ENCODE results near the gene BCL2L14. TPM values are rescaled to one million over a fixed set of nuclear protein-coding genes. Genes with fewer than 3 reads are reported as not detected.

The BCL2L14 gene
- polyA plus RNA-seq, 1 of the 3 experiments (the other 2 are of a cell fraction) = not detected

GRCh38 chr12:12028668-12029402 lies 41.9 kb upstream of the BCL2L14 start:
- WGBS (ENCODE audit: low lambda C conversion rate) = 59% methylated on average over 11 of the region's 11 CpGs
- H4K20me1 ChIP-seq (ENCODE audit: insufficient read depth) = no peaks in the 10 kb centered on the region
- no peak overlapping the region for H3K9ac ChIP-seq
- no peaks in the 10 kb centered on the region for H3K9me3 ChIP-seq
- H2AFZ ChIP-seq (ENCODE audit: low read depth) = no peak overlapping the region
- no peak for TF ChIP-seq GABPA (IDR thresholded peaks at IDR 0.05; ENCODE audit: low read depth)
- TF ChIP-seq NRF1 (IDR thresholded peaks at IDR 0.05; ENCODE audit: low read depth, low read length) = no peak
- TF ChIP-seq NFIC (IDR thresholded peaks at IDR 0.05; ENCODE audit: borderline replicate concordance) = no peak
- no peak for TF ChIP-seq RCOR1 (IDR thresholded peaks at IDR 0.05; ENCODE audit: low read length)
- TF ChIP-seq MXI1 (IDR thresholded peaks at IDR 0.05; ENCODE audit: low read depth, low read length) = no peak
- TF ChIP-seq RAD21 (IDR thresholded peaks at IDR 0.05; ENCODE audit: low read length) = no peak
- no peak for TF ChIP-seq REST (IDR thresholded peaks at IDR 0.05; ENCODE audit: low read depth, low read length)
- no peak for TF ChIP-seq USF2 (IDR thresholded peaks at IDR 0.05; ENCODE audit: borderline replicate concordance, low read depth, low read length)
- no peak for TF ChIP-seq IRF3 (IDR thresholded peaks at IDR 0.05; ENCODE audit: low read depth, low read length)
- no peak for TF ChIP-seq EZH2phosphoT487 (IDR thresholded peaks at IDR 0.05; ENCODE audit: borderline replicate concordance, low read depth)
- TF ChIP-seq CTCF (IDR thresholded peaks at IDR 0.05) = no peak
- no peaks in the 10 kb centered on the region for H3K36me3 ChIP-seq (replicated peaks in 1 of 2; ENCODE audit: control insufficient read depth in 1 of 2, insufficient read depth in 2 of 2, low read length in 1 of 2)
- no peak overlapping the region for H3K4me3 ChIP-seq (ENCODE audit: low read depth in 2 of 2, low read length in 1 of 2)
- no peaks in the 10 kb centered on the region for H3F3A ChIP-seq (replicated peaks; ENCODE audit: insufficient read depth)
- no peaks in the 10 kb centered on the region for H3K9me2 ChIP-seq
- peaks cover 0 to 4% of the 10 kb centered on the region in 2 experiments; a peak in 1 of 4 replicates for H3K4me1 ChIP-seq (ENCODE audit: control insufficient read depth in 1 of 2, insufficient read depth in 2 of 2, low read depth in 1 of 2, low read length in 1 of 2)
- ChIA-PET CTCF (interaction anchor here (10.3 kb wide), 1 partner anchor 446 kb away, joined by 227 read pairs; no protein-coding TSS in a partner anchor), POLR2A (no interaction called here)
- H3K79me2 ChIP-seq (ENCODE audit: insufficient read depth) = no peaks in the 10 kb centered on the region
- H3K27ac ChIP-seq (ENCODE audit: low read depth in 2 of 2, low read length in 1 of 2) = no peak overlapping the region
- DNase-seq = no peak
- H3K27me3 ChIP-seq (ENCODE audit: insufficient read depth) = no peaks in the 10 kb centered on the region
- no peak overlapping the region for H3K4me2 ChIP-seq
